GM12864 (cell line): ENCODE measurements around the gene LTF.
A peak's percentile ranks its signal among the peaks of the same experiment; 100 is the strongest.
"Not testable (repeated sequence)": the region's sequence is repeated elsewhere in the genome, so short reads cannot be mapped to it uniquely, and the experiment has no call there.

ENCODE experiments used
- DNase-seq: peaks from one replicate; pipeline ENCODE4 v3.0.0-alpha.2; 2011; ENCODE audit warnings: low read depth
- H3K4me3 ChIP-seq: 2 replicates; pipeline ENCODE4 v1.5.1; 2011; ENCODE audit warnings: mild to moderate bottlenecking, low read depth, low read length, control low read depth
- CTCF ChIP-seq: IDR thresholded peaks from 2 replicates; pipeline ENCODE4 v1.5.1; 2011; ENCODE audit warnings: low read depth, mild to moderate bottlenecking, moderate library complexity, low read length, control low read depth, inconsistent platforms; ENCODE audit errors: missing control alignments

Gene LTF

GRCh38 chr3:46397111-46397510, 67.6 kb downstream of the LTF start:
- no peak for DNase-seq
- TF ChIP-seq CTCF, result no peak
- H3K4me3 ChIP-seq, result no peak overlapping the region

- DNase-seq, result no peak
- H3K4me3 ChIP-seq, result no peak overlapping the region
- TF ChIP-seq CTCF, result no peak
Measured at GRCh38 chr3:46395766-46396530, 68.8 kb downstream of the LTF start.

- no peak for DNase-seq
- no peak overlapping the region for H3K4me3 ChIP-seq
- peak; percentile 33 for TF ChIP-seq CTCF
Measured at GRCh38 chr3:46395210-46395661, 69.5 kb downstream of the LTF start.

GRCh38 chr3:46393554-46394434, 70.9 kb downstream of the LTF start:
- H3K4me3 ChIP-seq, result no peak overlapping the region
- DNase-seq, result no peak
- no peak for TF ChIP-seq CTCF

- no peak overlapping the region for H3K4me3 ChIP-seq
- TF ChIP-seq CTCF, result no peak
- no peak for DNase-seq
Measured at GRCh38 chr3:46393011-46393410, 71.7 kb downstream of the LTF start.

- not testable (repeated sequence) for DNase-seq, H3K4me3 ChIP-seq
Measured at GRCh38 chr3:46391526-46391925, 73.2 kb downstream of the LTF start.

- DNase-seq, result no peak
- no peak overlapping the region for H3K4me3 ChIP-seq
- no peak for TF ChIP-seq CTCF
Measured at GRCh38 chr3:46389306-46389705, 75.4 kb downstream of the LTF start.

- not testable (repeated sequence) for H3K4me3 ChIP-seq, DNase-seq
Measured at GRCh38 chr3:46388847-46389246, 75.9 kb downstream of the LTF start.
